Endothelial cell of umbilical vein (primary cell): ENCODE measurements around the gene NOD2.

Experiments used
- POLR2A ChIP-seq: IDR thresholded peaks from 2 replicates; pipeline ENCODE4 v1.6.1; 2012; ENCODE audit warnings: low read depth, mild to moderate bottlenecking, control low read depth, low read length
- POLR2AphosphoS5 ChIP-seq: IDR thresholded peaks from 2 replicates; pipeline ENCODE4 v1.6.1; 2012; ENCODE audit warnings: low read depth, mild to moderate bottlenecking, control low read depth, low read length, moderate library complexity; ENCODE audit not compliant: insufficient read depth
- TF ChIP-seq, protein P1 (sequence below): IDR thresholded peaks from 2 replicates; pipeline ENCODE4 v1.6.1; 2011; ENCODE audit not compliant: insufficient read depth, insufficient read length

DNA sequence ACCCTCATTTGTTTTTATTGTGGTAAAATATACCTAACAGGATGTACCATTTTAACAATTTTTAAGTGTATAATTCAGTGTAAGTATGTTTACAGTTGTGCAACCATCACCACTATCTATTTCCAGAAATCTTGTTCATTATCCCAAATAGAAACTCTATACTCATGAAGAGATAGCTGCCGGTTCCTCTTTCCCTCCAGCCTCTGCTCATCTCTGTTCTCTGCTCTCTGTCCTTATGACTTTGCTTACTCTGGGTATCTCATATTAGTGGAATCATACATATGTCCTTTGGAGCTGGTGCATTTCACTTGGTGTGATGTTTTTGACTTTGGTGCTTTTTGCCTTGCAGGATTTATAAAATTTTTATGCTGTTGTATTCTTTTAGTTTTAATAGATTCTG lies 67.9 kb downstream of the NOD2 start:
- TF ChIP-seq, protein P1, sequence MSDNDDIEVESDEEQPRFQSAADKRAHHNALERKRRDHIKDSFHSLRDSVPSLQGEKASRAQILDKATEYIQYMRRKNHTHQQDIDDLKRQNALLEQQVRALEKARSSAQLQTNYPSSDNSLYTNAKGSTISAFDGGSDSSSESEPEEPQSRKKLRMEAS: no peak
- TF ChIP-seq POLR2AphosphoS5: no peak
- no peak for TF ChIP-seq POLR2A
